Stimulated activated CD4-positive, alpha-beta T cell treated with anti-CD3 and anti-CD28 coated beads, Interleukin-15, amount 100 ng/mL, for 24 hours (primary cell): ENCODE results near the gene ZNF280D.

ENCODE experiments used
- DNase-seq: peaks from one replicate; pipeline ENCODE4 v3.0.0-alpha.2; 2020

The ZNF280D gene

DNA sequence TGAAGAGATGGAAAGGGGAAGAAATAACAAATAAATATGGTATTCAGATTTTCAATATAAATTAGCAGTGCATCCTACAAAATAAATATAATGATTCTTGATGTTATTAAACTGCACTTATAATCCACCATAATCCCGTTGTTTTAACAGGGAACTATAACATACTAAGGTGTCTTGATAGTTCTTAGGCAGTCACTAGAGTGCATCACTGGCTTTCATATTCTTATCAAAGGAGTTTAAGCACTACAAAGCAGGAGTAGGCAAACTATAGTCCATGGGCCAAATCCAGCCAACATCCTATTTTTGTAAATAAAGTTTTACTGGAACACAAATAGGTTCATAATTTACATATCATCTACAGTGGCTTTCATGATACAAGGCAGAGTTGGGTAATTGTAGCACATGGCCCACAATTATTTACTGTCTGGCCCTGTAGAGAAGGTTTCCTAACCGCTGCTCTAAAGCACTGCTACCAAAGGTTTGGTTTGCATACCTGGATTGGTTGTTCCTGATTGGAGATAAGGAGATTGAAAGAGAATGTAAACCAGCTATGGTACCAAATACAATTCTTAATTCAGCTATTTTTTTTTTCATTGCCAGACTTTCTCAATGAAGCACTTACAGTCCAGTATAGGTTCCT is 104.3 kb downstream of the ZNF280D start:
- DNase-seq: no peak

DNA sequence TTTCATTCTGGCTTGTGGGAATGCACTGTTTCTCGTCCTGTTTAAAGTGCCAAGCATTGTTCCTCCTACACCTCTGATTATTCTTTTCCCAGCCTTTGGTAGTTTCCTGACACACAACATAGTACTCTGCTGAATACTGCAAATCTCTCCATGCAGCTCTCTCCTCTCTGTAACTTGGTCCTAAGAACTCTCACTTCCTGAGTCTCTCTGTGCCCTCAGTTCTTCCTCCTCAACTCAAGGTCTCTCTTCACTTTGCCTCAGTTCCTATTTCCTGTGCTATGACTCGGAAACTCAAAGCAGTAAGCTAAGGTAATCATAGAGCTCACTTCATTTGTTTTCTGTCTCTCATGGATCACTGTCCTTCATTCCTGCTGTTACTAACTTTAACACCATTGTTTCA is 113.4 kb downstream of the ZNF280D start:
- DNase-seq: no peak

DNA sequence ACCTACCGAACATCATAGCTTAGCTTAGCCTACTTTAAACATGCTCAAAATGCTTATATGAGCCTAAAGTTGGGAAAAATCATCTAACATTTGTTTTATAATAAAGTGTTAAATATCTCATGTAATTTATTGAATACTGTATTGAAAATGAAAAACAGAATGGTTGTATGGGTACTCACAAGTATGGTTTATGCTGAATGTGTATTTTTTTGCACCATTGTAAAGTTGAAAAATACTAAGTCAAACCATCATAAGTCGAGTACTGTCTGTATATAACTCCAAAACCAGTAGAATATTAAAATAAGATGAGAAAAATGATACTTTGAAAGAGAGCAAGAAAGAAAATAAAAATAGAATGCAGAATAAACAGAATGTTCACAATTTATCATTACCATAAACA is 115.7 kb downstream of the ZNF280D start:
- no peak for DNase-seq

DNA sequence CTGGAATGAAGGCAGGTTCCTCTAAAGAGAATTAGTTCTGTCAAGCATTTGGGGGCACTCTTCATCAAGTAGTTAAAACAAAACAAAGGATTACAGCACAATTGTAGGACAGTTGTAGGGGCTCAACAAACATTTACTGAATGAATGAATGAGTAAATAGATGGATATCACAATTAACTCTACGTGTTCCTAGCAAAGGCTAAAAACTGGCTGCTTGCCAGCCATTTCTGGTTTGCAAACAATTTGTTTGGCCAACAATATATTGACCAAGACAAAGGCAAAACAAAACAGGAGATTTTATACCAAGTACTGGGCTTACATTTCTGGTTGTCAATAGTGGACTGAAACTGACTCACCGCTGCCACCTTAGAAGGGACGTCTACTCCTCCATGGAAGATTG is 116.8 kb downstream of the ZNF280D start:
- DNase-seq: no peak

DNA sequence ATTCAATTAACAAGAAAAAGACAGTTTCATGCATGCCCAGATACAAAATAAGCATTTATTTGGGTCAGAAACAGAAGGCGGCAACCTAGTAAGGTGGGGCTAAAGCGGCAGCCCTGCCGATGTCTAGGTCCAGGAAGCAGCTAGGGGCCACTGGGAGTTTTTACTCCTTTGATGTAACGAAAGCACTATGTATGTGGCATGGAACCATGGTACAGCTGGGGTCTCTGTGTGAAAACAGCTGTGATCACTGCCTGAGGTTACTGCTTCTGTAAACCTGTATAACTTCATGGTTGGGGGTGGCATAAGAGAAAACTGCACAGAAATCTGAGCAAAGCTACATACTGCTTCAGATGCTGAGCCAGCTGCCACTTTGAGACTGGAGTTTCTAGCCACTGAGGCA is 119.5 kb downstream of the ZNF280D start:
- DNase-seq: no peak

DNA sequence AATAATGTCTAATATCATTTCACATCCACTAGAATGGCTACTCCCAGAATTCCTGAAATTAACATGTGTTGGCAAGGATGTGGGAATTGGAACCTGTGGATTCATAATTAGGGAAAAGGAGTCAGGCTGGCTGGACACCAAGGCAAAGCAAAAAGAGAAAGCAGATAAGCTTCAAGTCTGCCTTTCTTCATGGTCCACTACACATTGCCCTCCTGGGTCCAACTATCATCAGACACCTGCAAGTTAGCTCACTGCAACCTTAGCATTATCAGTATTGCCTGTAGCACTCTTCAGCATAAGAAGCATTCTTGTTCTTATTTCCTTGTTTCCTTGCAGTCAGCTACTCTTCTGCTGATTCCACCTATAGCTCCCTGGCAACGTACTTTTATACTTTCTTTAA is 124.3 kb downstream of the ZNF280D start:
- DNase-seq: no peak

DNA sequence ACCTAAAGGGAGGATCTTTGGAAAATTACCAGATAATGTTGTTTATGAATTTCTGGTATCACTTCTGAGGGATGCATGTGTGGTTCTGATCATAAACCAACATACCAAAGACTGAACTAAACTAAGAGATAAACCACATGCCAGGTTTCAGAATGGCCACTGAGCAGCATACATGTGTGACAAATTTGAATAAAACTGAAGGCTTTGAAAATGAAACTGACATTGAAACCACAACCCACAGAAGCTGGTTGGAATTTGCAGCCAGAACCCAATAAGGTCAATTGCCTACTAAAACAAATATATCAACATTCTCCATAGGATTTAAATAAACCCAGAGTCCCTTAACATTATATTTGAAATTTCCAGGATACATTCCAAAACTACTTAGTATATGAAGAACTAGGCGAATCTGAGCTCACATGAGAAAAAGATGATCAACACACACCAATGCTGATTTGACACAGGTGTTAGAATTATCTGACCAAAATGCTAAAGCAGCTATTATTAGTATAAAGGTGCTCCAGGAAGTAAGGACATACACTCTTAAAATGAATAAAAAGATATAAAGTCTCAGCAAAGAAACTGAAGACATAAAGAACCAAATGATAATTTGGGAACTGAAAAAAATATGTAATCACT is 125.0 kb downstream of the ZNF280D start:
- DNase-seq: no peak

DNA sequence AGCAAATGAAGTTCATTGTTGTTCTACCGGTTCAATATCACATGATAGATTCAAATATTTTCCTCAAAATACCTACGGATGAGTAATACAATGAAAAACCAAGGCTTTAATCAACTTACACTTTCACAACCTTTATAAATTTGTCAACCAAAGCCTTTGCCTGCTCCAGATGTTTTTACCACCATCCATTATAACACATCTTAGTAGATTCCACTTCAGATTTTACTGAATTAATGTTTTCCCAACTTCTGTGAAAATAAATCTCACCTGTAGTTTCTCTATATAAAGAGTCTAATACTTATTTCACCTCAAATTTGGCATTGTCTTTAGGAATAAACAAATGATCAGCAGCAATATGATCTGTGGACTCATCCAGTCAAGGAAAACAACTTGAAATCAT is 131.1 kb downstream of the ZNF280D start:
- DNase-seq: no peak

DNA sequence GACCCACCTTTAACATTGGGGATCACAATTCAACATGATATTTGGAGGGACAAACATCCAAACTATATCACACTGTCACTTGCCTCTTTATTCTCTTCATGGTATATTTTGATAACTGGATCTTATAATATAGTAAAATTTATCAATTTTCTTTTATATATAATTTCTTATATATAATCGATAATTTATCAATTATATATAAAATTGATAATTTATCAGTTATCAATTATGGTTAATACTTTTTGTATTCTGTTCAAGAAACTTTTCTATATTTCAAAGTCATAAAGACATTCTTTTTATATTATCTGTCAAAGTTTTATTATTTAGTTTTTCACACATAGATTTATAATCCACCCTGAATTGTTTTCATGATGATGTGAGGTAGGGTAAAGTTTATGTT is 132.9 kb downstream of the ZNF280D start:
- no peak for DNase-seq

DNA sequence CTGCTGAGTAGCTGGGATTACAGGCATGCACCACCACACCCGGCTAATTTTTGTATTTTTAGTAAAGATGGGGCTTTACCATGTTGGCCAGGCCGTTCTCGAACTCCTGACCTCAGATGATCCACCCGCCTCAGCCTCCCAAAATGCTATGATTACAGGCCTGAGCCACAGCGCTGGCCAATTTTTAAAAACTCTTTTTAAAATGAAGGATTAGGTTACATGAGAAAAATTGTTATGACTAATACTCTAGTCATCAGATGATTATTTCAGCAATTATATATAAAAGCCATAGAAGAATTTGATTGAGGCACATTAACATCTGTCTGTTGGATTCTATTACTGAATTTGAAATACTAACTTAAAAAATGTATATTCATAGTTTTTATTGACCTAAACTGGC is 134.3 kb downstream of the ZNF280D start:
- DNase-seq: no peak

DNA sequence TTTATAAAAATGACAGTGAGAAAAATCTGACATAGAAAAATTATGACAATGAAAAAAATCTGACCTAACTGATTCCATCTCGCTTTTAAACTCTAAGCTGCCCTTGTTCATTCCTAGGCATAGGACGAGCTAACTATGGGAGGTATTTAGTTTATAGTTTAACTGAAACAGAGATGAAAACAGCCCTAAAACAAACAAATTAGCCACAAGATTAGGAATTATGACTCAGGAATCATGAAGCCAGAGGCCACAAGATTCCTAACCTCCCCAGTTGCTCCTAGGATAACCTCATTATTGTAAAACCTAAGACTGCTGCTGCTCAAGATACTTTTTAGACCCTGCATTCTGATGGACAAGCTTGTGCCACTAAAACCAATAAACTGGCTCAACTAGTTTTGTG is 145.6 kb downstream of the ZNF280D start:
- no peak for DNase-seq

DNA sequence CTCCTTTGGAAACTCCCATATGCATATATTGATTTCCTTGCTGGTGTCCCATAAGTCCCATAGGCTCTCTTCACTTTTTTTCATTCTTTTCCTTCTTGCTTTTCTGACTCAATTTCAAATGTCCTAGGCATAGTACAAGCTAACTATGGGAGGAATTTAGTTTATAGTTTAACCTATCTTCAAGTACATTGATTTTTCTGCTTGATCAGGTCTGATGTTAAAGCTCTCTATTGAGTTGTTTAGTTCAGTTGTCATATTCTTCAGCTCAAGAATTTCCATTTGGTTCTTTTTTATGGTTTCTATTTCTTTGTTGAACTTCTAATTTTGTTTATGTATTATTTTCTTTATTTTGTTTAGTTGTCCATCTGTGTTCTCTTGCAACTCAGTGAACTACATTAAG is 147.1 kb downstream of the ZNF280D start:
- DNase-seq: no peak

DNA sequence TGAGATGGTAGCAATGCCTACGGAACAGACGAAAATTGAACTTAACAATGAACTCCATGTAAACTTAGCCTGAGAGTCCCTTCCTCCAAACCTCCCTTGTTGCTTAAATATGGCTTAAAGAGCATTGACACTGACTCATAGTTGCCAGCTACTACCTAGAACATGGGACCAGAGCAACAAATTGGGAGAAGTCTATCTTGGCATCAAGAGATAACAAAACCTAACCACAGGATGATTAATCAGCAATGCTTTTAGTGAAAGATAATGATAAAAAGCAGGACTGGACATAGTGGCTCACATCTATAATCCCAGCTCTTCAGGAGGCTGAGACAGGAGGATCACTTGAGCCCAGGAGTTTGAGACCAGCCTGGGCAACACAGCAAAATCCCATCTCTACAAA is 150.5 kb downstream of the ZNF280D start:
- no peak for DNase-seq
